Endothelial cell of umbilical vein (primary cell): Measurements from ENCODE around the gene LIPG.

Source experiments
- CTCF ChIP-seq, 2 donors: IDR thresholded peaks; 1 replicate in 1 of 2; 2 replicates in 1 of 2; pipeline ENCODE4 v1.5.1; 2011; ENCODE audit warnings: low read length in 2 of 2, mild to moderate bottlenecking in 2 of 2, moderate library complexity in 2 of 2, control low read depth in 1 of 2, inconsistent platforms in 1 of 2, low read depth in 1 of 2; ENCODE audit not compliant: insufficient read depth in 1 of 2; ENCODE audit errors: extremely low read depth in 1 of 2
- EZH2 ChIP-seq: IDR thresholded peaks from 2 replicates; pipeline ENCODE4 v1.6.1; 2012; ENCODE audit warnings: borderline replicate concordance, low read depth, mild to moderate bottlenecking, moderate library complexity, low read length, inconsistent platforms; ENCODE audit not compliant: severe bottlenecking
- JUN ChIP-seq: IDR thresholded peaks from 2 replicates; pipeline ENCODE4 v1.6.1; 2011; ENCODE audit warnings: borderline replicate concordance, low read depth; ENCODE audit not compliant: insufficient read length, insufficient read depth
- MAX ChIP-seq: IDR thresholded peaks from 2 replicates; pipeline ENCODE4 v1.6.1; 2011; ENCODE audit not compliant: insufficient read depth, insufficient read length
- MYC ChIP-seq: IDR thresholded peaks from one replicate; pipeline ENCODE4 v1.6.1; 2011; ENCODE audit warnings: mild to moderate bottlenecking, low read depth, low read length

GRCh38 chr18:49581371-49581770 is 19.5 kb downstream of the LIPG start:
- TF ChIP-seq CTCF (IDR thresholded peaks at IDR 0.05; ENCODE audit: extremely low read depth in 1 of 2, insufficient read depth in 1 of 2, low read depth in 1 of 2, low read length in 2 of 2) (no peak), MYC (no peak), MAX (no peak), EZH2 (no peak), JUN (no peak)
